Cardiac muscle cell (in vitro differentiated cells and primary cell): Measurements from ENCODE around the gene SASS6. TPM values are rescaled to one million over a fixed set of nuclear protein-coding genes. Genes with fewer than 3 reads are reported as not detected.
A peak's percentile ranks its signal among the peaks of the same experiment; 100 is the strongest.

Source experiments
- DNase-seq, 2 donors: peaks; one replicate each; pipeline versions ENCODE4 v3.0.0 to v3.0.0-alpha.2; 2010 to 2017; ENCODE audit warnings: low read depth in 1 of 2, low spot score in 1 of 2
- H3K27ac ChIP-seq: fragments of 200-600 bp; sonication (generic); 2 replicates; pipeline ENCODE4 v1.5.1; 2016
- H3K27me3 ChIP-seq: fragments of 200-600 bp; sonication (generic); 2 replicates; pipeline ENCODE4 v1.6.0; 2016; ENCODE audit warnings: control low read depth
- H3K36me3 ChIP-seq: fragments of 200-600 bp; sonication (generic); 2 replicates; pipeline ENCODE4 v1.5.1; 2016; ENCODE audit warnings: control low read depth
- H3K4me1 ChIP-seq: fragments of 200-600 bp; sonication (generic); 2 replicates; pipeline ENCODE4 v1.8.1; 2017; ENCODE audit warnings: low read depth, mild to moderate bottlenecking, mixed run types
- H3K4me3 ChIP-seq: fragments of 200-600 bp; sonication (generic); 2 replicates; pipeline ENCODE4 v1.5.1; 2016; ENCODE audit warnings: mild to moderate bottlenecking
- H3K9me3 ChIP-seq: fragments of 200-600 bp; sonication (generic); 2 replicates; pipeline ENCODE4 v1.5.1; 2017; ENCODE audit warnings: low read depth, mild to moderate bottlenecking, control low read depth
- CTCF ChIP-seq: IDR thresholded peaks from 2 replicates; pipeline ENCODE4 v1.5.1; 2012; ENCODE audit warnings: low read depth, mild to moderate bottlenecking, low read length
- polyA plus RNA-seq: library from polyadenylated mRNA; unstranded; fragments of >200 nt; fragmentation: Nextera tagmentation; extraction: Ambion mirVana; gene quantifications from 2 replicates; pipeline ENCODE4 v1.2.1, GENCODE V29; 2016
- total RNA-seq: library from RNA; depleted of rRNA; stranded (reverse); fragments of >200 nt; gene quantifications from 2 replicates; pipeline ENCODE4 v1.2.3, GENCODE V29; 2016

Gene SASS6
- total and polyA plus RNA-seq, 2 experiments from 2014 or later = 2.5 to 4.2 TPM

- peaks cover 7% of the 10 kb centered on the region for H3K4me1 ChIP-seq
- no peaks in the 10 kb centered on the region for H3K27me3 ChIP-seq
- peak overlapping the region; percentile 67 for H3K4me3 ChIP-seq
- H3K9me3 ChIP-seq = no peaks in the 10 kb centered on the region
- TF ChIP-seq CTCF = no peak
- peak; percentile 5 to 55 for DNase-seq
- H3K36me3 ChIP-seq = no peaks in the 10 kb centered on the region
- peak overlapping the region; percentile 98 for H3K27ac ChIP-seq
Measured at GRCh38 chr1:100036718-100037655, 95.7 kb downstream of the SASS6 start.

- H3K9me3 ChIP-seq = no peaks in the 10 kb centered on the region
- peak overlapping the region; percentile 47 for H3K27ac ChIP-seq
- no peaks in the 10 kb centered on the region for H3K27me3 ChIP-seq
Measured at GRCh38 chr1:100035214-100035613, 97.5 kb downstream of the SASS6 start.

GRCh38 chr1:100034470-100034869 is 98.3 kb downstream of the SASS6 start:
- Histone ChIP-seq H3K27ac (peak overlapping the region; percentile 38), H3K27me3 (no peaks in the 10 kb centered on the region), H3K36me3 (no peaks in the 10 kb centered on the region), H3K4me3 (no peak overlapping the region), H3K9me3 (no peaks in the 10 kb centered on the region), H3K4me1 (no peaks in the 10 kb centered on the region)
- DNase-seq = peak; percentile 33 to 50
- peak; percentile 50 for TF ChIP-seq CTCF

More at GRCh38 chr1:100035214-100035613, 97.5 kb downstream of the SASS6 start:
- no peak for DNase-seq
- Histone ChIP-seq H3K4me3 (no peak overlapping the region), H3K4me1 (peaks cover 7% of the 10 kb centered on the region), H3K36me3 (no peaks in the 10 kb centered on the region)
- no peak for TF ChIP-seq CTCF

Other genes starting within 250 kb of the SASS6 start
- gene SLC35A3, start 162.9 kb downstream of the SASS6 start, total RNA-seq = 7.7 and 12.1 TPM in 2 replicates
- gene SLC35A3, start 162.9 kb downstream of the SASS6 start, polyA plus RNA-seq = 7.8 and 11.0 TPM in 2 replicates
- 13.9 and 15.0 TPM in 2 replicates for gene TRMT13, start 233 bp upstream of the SASS6 start, total RNA-seq
- gene TRMT13, start 233 bp upstream of the SASS6 start, polyA plus RNA-seq = 15.8 and 25.2 TPM in 2 replicates
- 13.3 and 17.3 TPM in 2 replicates for gene LRRC39, start 45.3 kb upstream of the SASS6 start, total RNA-seq
- 11.6 and 19.9 TPM in 2 replicates for gene LRRC39, start 45.3 kb upstream of the SASS6 start, polyA plus RNA-seq
- gene DBT, start 116.9 kb upstream of the SASS6 start, total RNA-seq = 4.8 and 5.8 TPM in 2 replicates
- 9.1 and 9.3 TPM in 2 replicates for gene DBT, start 116.9 kb upstream of the SASS6 start, polyA plus RNA-seq
- 34.2 and 36.1 TPM in 2 replicates for gene RTCA, start 133.3 kb upstream of the SASS6 start, total RNA-seq
- 40.5 and 45.0 TPM in 2 replicates for gene RTCA, start 133.3 kb upstream of the SASS6 start, polyA plus RNA-seq
- gene CDC14A, start 219.6 kb upstream of the SASS6 start, total RNA-seq = 16.9 and 18.1 TPM in 2 replicates
- gene CDC14A, start 219.6 kb upstream of the SASS6 start, polyA plus RNA-seq = 9.6 and 14.3 TPM in 2 replicates